RPMI7951 (cell line): Measurements from ENCODE around the gene TRIM47. TPM values are rescaled to one million over a fixed set of nuclear protein-coding genes. Genes with fewer than 3 reads are reported as not detected.

Experiments
- DNase-seq: peaks from one replicate; pipeline ENCODE4 v3.0.0-alpha.2; 2012; ENCODE audit warnings: low read depth
- total RNA-seq: library from RNA; depleted of rRNA; stranded (reverse); fragments of >200 nt; shearing (Covaris generic); gene quantifications from 2 replicates; pipeline ENCODE4 v1.2.3, GENCODE V29; 2014

TRIM47 gene
- total RNA-seq, 1 experiment from 2014 or later: 13.6 TPM

GRCh38 chr17:75846692-75847613 is 31.4 kb downstream of the TRIM47 start:
- no peak for DNase-seq

- no peak for DNase-seq
Measured at GRCh38 chr17:75845933-75846691, 32.3 kb downstream of the TRIM47 start.

- DNase-seq: peak; percentile 60
Measured at GRCh38 chr17:75845058-75845711, 33.2 kb downstream of the TRIM47 start.

GRCh38 chr17:75844530-75845057 is 33.8 kb downstream of the TRIM47 start:
- no peak for DNase-seq

- no peak for DNase-seq
Measured at GRCh38 chr17:75843577-75844529, 34.5 kb downstream of the TRIM47 start, which contains the start of gene UNC13D. Gene UNC13D, minus strand, starts transcription at chr17:75844404. Its CDS starts 67 bp downstream, at chr17:75844337.

GRCh38 chr17:75842963-75843576 is 35.3 kb downstream of the TRIM47 start:
- no peak for DNase-seq

- DNase-seq: no peak
Measured at GRCh38 chr17:75842411-75842810, 36.0 kb downstream of the TRIM47 start.

- DNase-seq: peak; percentile 36
Measured at GRCh38 chr17:75840799-75841164, 37.6 kb downstream of the TRIM47 start.

GRCh38 chr17:75839942-75840798 is 38.2 kb downstream of the TRIM47 start:
- no peak for DNase-seq

- no peak for DNase-seq
Measured at GRCh38 chr17:75838410-75838809, 40.0 kb downstream of the TRIM47 start.

- DNase-seq: no peak
Measured at GRCh38 chr17:75837899-75838298, 40.5 kb downstream of the TRIM47 start.

GRCh38 chr17:75836605-75837004 is 41.8 kb downstream of the TRIM47 start:
- no peak for DNase-seq

- DNase-seq: no peak
Measured at GRCh38 chr17:75835654-75835987, 42.8 kb downstream of the TRIM47 start.

GRCh38 chr17:75834928-75835653 is 43.3 kb downstream of the TRIM47 start:
- DNase-seq: no peak

- DNase-seq: no peak
Measured at GRCh38 chr17:75834279-75834920, 44.0 kb downstream of the TRIM47 start.

GRCh38 chr17:75832652-75833400 is 45.6 kb downstream of the TRIM47 start:
- DNase-seq: no peak

GRCh38 chr17:75832164-75832651 is 46.2 kb downstream of the TRIM47 start:
- peak; percentile 76 for DNase-seq
